ENCODE results near the gene CRIP1. TPM values are rescaled to one million over a fixed set of nuclear protein-coding genes. Genes with fewer than 3 reads are reported as not detected.

Gene CRIP1
- polyA plus RNA-seq, 2 donors = 78.0 to 99.3 TPM

- Histone ChIP-seq H3K4me3 (ENCODE audit: low read depth in 1 of 2, low read length in 2 of 2) (no peak overlapping the region), H3K27ac (ENCODE audit: low read depth in 2 of 2, low read length in 1 of 2) (no peak overlapping the region), H3K36me3 (ENCODE audit: control insufficient read depth in 2 of 2, insufficient read depth in 2 of 2, low read length in 1 of 2) (peaks cover 0 to 51% of the 10 kb centered on the region in 2 donors), H3K27me3 (ENCODE audit: control insufficient read depth in 1 of 2, insufficient read depth in 2 of 2, low read length in 2 of 2) (no peaks in the 10 kb centered on the region), H3K4me1 (ENCODE audit: control insufficient read depth in 2 of 2, insufficient read depth in 2 of 2, low read length in 1 of 2) (no peaks in the 10 kb centered on the region), H3K9me3 (ENCODE audit: control insufficient read depth in 2 of 2, insufficient read depth in 1 of 2, low read depth in 1 of 2, low read length in 1 of 2) (no peaks in the 10 kb centered on the region)
- 89% methylated on average over 29 of the region's 29 CpGs for WGBS, 2 donors
Observed at GRCh38 chr14:105450864-105451720, 35.6 kb upstream of the CRIP1 start.

- 87 to 88% methylated on average over 14 of the region's 14 CpGs for WGBS, 2 donors
- no peak overlapping the region for H3K27ac ChIP-seq (ENCODE audit: low read depth in 2 of 2, low read length in 1 of 2)
Observed at GRCh38 chr14:105452963-105453362, 33.7 kb upstream of the CRIP1 start.

GRCh38 chr14:105453847-105454246 lies 32.8 kb upstream of the CRIP1 start:
- no peaks in the 10 kb centered on the region for H3K4me1 ChIP-seq (ENCODE audit: control insufficient read depth in 2 of 2, insufficient read depth in 2 of 2, low read length in 1 of 2)
- no peak overlapping the region for H3K27ac ChIP-seq (ENCODE audit: low read depth in 2 of 2, low read length in 1 of 2)
- peaks cover 8 to 66% of the 10 kb centered on the region in 2 donors for H3K36me3 ChIP-seq (ENCODE audit: control insufficient read depth in 2 of 2, insufficient read depth in 2 of 2, low read length in 1 of 2)
- 88 to 91% methylated on average over 14 of the region's 14 CpGs for WGBS, 2 donors
- no peak overlapping the region for H3K4me3 ChIP-seq (ENCODE audit: low read depth in 1 of 2, low read length in 2 of 2)
- no peaks in the 10 kb centered on the region for H3K9me3 ChIP-seq (ENCODE audit: control insufficient read depth in 2 of 2, insufficient read depth in 1 of 2, low read depth in 1 of 2, low read length in 1 of 2)
- no peaks in the 10 kb centered on the region for H3K27me3 ChIP-seq (ENCODE audit: control insufficient read depth in 1 of 2, insufficient read depth in 2 of 2, low read length in 2 of 2)

More at GRCh38 chr14:105452963-105453362, 33.7 kb upstream of the CRIP1 start:
- Histone ChIP-seq H3K4me1 (ENCODE audit: control insufficient read depth in 2 of 2, insufficient read depth in 2 of 2, low read length in 1 of 2) (no peaks in the 10 kb centered on the region), H3K27me3 (ENCODE audit: control insufficient read depth in 1 of 2, insufficient read depth in 2 of 2, low read length in 2 of 2) (no peaks in the 10 kb centered on the region), H3K9me3 (ENCODE audit: control insufficient read depth in 2 of 2, insufficient read depth in 1 of 2, low read depth in 1 of 2, low read length in 1 of 2) (no peaks in the 10 kb centered on the region), H3K36me3 (ENCODE audit: control insufficient read depth in 2 of 2, insufficient read depth in 2 of 2, low read length in 1 of 2) (peaks cover 8 to 66% of the 10 kb centered on the region in 2 donors), H3K4me3 (ENCODE audit: low read depth in 1 of 2, low read length in 2 of 2) (no peak overlapping the region)

GRCh38 chr14:105455086-105455640 lies 31.5 kb upstream of the CRIP1 start:
- peaks cover 8 to 59% of the 10 kb centered on the region in 2 donors for H3K36me3 ChIP-seq (ENCODE audit: control insufficient read depth in 2 of 2, insufficient read depth in 2 of 2, low read length in 1 of 2)

GRCh38 chr14:105455766-105456660 lies 30.7 kb upstream of the CRIP1 start:
- Histone ChIP-seq H3K9me3 (ENCODE audit: control insufficient read depth in 2 of 2, insufficient read depth in 1 of 2, low read depth in 1 of 2, low read length in 1 of 2) (no peaks in the 10 kb centered on the region), H3K27me3 (ENCODE audit: control insufficient read depth in 1 of 2, insufficient read depth in 2 of 2, low read length in 2 of 2) (no peaks in the 10 kb centered on the region), H3K27ac (ENCODE audit: low read depth in 2 of 2, low read length in 1 of 2) (no peak overlapping the region), H3K4me1 (ENCODE audit: control insufficient read depth in 2 of 2, insufficient read depth in 2 of 2, low read length in 1 of 2) (no peaks in the 10 kb centered on the region), H3K36me3 (ENCODE audit: control insufficient read depth in 2 of 2, insufficient read depth in 2 of 2, low read length in 1 of 2) (peaks cover 14 to 59% of the 10 kb centered on the region in 2 donors), H3K4me3 (ENCODE audit: low read depth in 1 of 2, low read length in 2 of 2) (no peak overlapping the region)
- WGBS, 2 donors = 89 to 92% methylated on average over 22 of the region's 22 CpGs

More at GRCh38 chr14:105455086-105455640, 31.5 kb upstream of the CRIP1 start:
- Histone ChIP-seq H3K9me3 (ENCODE audit: control insufficient read depth in 2 of 2, insufficient read depth in 1 of 2, low read depth in 1 of 2, low read length in 1 of 2) (no peaks in the 10 kb centered on the region), H3K4me3 (ENCODE audit: low read depth in 1 of 2, low read length in 2 of 2) (no peak overlapping the region), H3K4me1 (ENCODE audit: control insufficient read depth in 2 of 2, insufficient read depth in 2 of 2, low read length in 1 of 2) (no peaks in the 10 kb centered on the region), H3K27ac (ENCODE audit: low read depth in 2 of 2, low read length in 1 of 2) (no peak overlapping the region), H3K27me3 (ENCODE audit: control insufficient read depth in 1 of 2, insufficient read depth in 2 of 2, low read length in 2 of 2) (no peaks in the 10 kb centered on the region)
- WGBS, 2 donors = 87 to 89% methylated on average over 22 of the region's 22 CpGs

- no peaks in the 10 kb centered on the region for H3K27me3 ChIP-seq (ENCODE audit: control insufficient read depth in 1 of 2, insufficient read depth in 2 of 2, low read length in 2 of 2)
- peaks cover 14 to 64% of the 10 kb centered on the region in 2 donors for H3K36me3 ChIP-seq (ENCODE audit: control insufficient read depth in 2 of 2, insufficient read depth in 2 of 2, low read length in 1 of 2)
- no peak overlapping the region for H3K27ac ChIP-seq (ENCODE audit: low read depth in 2 of 2, low read length in 1 of 2)
- no peaks in the 10 kb centered on the region for H3K9me3 ChIP-seq (ENCODE audit: control insufficient read depth in 2 of 2, insufficient read depth in 1 of 2, low read depth in 1 of 2, low read length in 1 of 2)
- 85 to 90% methylated on average over 22 of the region's 22 CpGs for WGBS, 2 donors
- no peaks in the 10 kb centered on the region for H3K4me1 ChIP-seq (ENCODE audit: control insufficient read depth in 2 of 2, insufficient read depth in 2 of 2, low read length in 1 of 2)
- H3K4me3 ChIP-seq (ENCODE audit: low read depth in 1 of 2, low read length in 2 of 2) = no peak overlapping the region
Observed at GRCh38 chr14:105456736-105457617, 29.7 kb upstream of the CRIP1 start.

- no peak overlapping the region for H3K4me3 ChIP-seq (ENCODE audit: low read depth in 1 of 2, low read length in 2 of 2)
- peaks cover 14 to 58% of the 10 kb centered on the region in 2 donors for H3K36me3 ChIP-seq (ENCODE audit: control insufficient read depth in 2 of 2, insufficient read depth in 2 of 2, low read length in 1 of 2)
- no peaks in the 10 kb centered on the region for H3K27me3 ChIP-seq (ENCODE audit: control insufficient read depth in 1 of 2, insufficient read depth in 2 of 2, low read length in 2 of 2)
- H3K9me3 ChIP-seq (ENCODE audit: control insufficient read depth in 2 of 2, insufficient read depth in 1 of 2, low read depth in 1 of 2, low read length in 1 of 2) = no peaks in the 10 kb centered on the region
- no peaks in the 10 kb centered on the region for H3K4me1 ChIP-seq (ENCODE audit: control insufficient read depth in 2 of 2, insufficient read depth in 2 of 2, low read length in 1 of 2)
- H3K27ac ChIP-seq (ENCODE audit: low read depth in 2 of 2, low read length in 1 of 2) = no peak overlapping the region
- WGBS, 2 donors = 89 to 90% methylated on average over 18 of the region's 18 CpGs
Observed at GRCh38 chr14:105458010-105458409, 28.7 kb upstream of the CRIP1 start.

GRCh38 chr14:105458571-105458970 lies 28.1 kb upstream of the CRIP1 start:
- 87 to 91% methylated on average over 13 to 14 of the region's 14 CpGs for WGBS, 2 donors
- Histone ChIP-seq H3K9me3 (ENCODE audit: control insufficient read depth in 2 of 2, insufficient read depth in 1 of 2, low read depth in 1 of 2, low read length in 1 of 2) (no peaks in the 10 kb centered on the region), H3K4me1 (ENCODE audit: control insufficient read depth in 2 of 2, insufficient read depth in 2 of 2, low read length in 1 of 2) (no peaks in the 10 kb centered on the region), H3K27me3 (ENCODE audit: control insufficient read depth in 1 of 2, insufficient read depth in 2 of 2, low read length in 2 of 2) (no peaks in the 10 kb centered on the region), H3K36me3 (ENCODE audit: control insufficient read depth in 2 of 2, insufficient read depth in 2 of 2, low read length in 1 of 2) (peaks cover 14 to 59% of the 10 kb centered on the region in 2 donors), H3K27ac (ENCODE audit: low read depth in 2 of 2, low read length in 1 of 2) (no peak overlapping the region), H3K4me3 (ENCODE audit: low read depth in 1 of 2, low read length in 2 of 2) (no peak overlapping the region)

All from esophagus (tissue), 2 donors.